Measurements from ENCODE around the gene FKBP5. TPM values are rescaled to one million over a fixed set of nuclear protein-coding genes. Genes with fewer than 3 reads are reported as not detected.

FKBP5 gene
- total RNA-seq, 1 experiment from 2014 or later, result 33.9 TPM

DNA sequence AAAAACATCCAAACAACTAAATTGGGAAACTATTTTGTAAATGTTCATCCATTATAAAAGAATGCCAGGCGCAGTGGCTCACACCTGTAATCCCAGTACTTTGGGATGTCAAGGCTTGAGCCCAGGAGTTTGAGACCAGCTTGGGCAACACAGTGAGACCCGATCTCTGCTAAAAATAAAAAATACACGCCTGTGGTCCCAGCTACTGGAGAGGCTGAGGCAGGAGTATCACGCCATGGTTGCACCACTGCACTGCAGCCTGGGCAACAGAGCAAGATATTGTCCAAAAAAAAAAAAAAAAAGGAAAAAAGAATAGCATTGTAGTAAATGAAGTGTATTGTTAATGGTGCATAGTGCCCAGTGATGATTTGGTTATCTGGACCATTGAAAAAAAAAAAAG is 38.7 kb downstream of the FKBP5 start:
- no CpG with 5 or more reads among the region's 4 CpGs for WGBS (ENCODE audit: extremely low coverage, insufficient read length, low lambda C conversion rate)
- Histone ChIP-seq H3K27ac (ENCODE audit: insufficient read length, low read depth, low read length) (no peak overlapping the region), H3T11ph (ENCODE audit: low read length) (no peak overlapping the region), H3K4me1 (ENCODE audit: insufficient read depth, low read length) (no peaks in the 10 kb centered on the region), H3K9me3 (ENCODE audit: control insufficient read depth, low read depth, low read length) (no peaks in the 10 kb centered on the region), H2BK12ac (ENCODE audit: insufficient read length, low read depth, low read length) (no peak overlapping the region), H4K20me1 (ENCODE audit: control insufficient read depth, insufficient read depth, insufficient read length) (no peaks in the 10 kb centered on the region), H3K56ac (ENCODE audit: insufficient read length, low read depth, low read length) (no peak overlapping the region), H3K27me3 (ENCODE audit: insufficient read depth, low read length) (no peaks in the 10 kb centered on the region), H3K9ac (ENCODE audit: extremely low read depth, insufficient read length, low read length) (no peak overlapping the region), H4K91ac (ENCODE audit: insufficient read length, low read depth, low read length) (no peak overlapping the region), H3K79me1 (ENCODE audit: insufficient read depth, low read depth, low read length, poor library complexity, severe bottlenecking) (peaks cover 3% of the 10 kb centered on the region), H3K79me2 (ENCODE audit: insufficient read depth, low read length) (no peaks in the 10 kb centered on the region), H4K8ac (replicated peaks; ENCODE audit: insufficient read length, low read depth, low read length) (no peak overlapping the region), H3K4me2 (ENCODE audit: insufficient read depth, insufficient read length, low read length) (no peak overlapping the region), H2BK5ac (ENCODE audit: insufficient read length, low read length) (no peak overlapping the region), H3K18ac (ENCODE audit: insufficient read length, low read depth, low read length) (no peak overlapping the region), H2BK20ac (ENCODE audit: low read depth, low read length, poor library complexity, severe bottlenecking) (no peak overlapping the region), H3K4ac (ENCODE audit: low read depth, low read length) (no peak overlapping the region), H3K14ac (ENCODE audit: insufficient read depth, low read length) (no peak overlapping the region), H2BK120ac (ENCODE audit: low read depth, low read length, poor library complexity, severe bottlenecking) (no peak overlapping the region), H4K5ac (ENCODE audit: insufficient read length, low read depth, low read length) (no peak overlapping the region), H3K23me2 (ENCODE audit: insufficient read length, low read depth, low read length, poor library complexity, severe bottlenecking) (no peaks in the 10 kb centered on the region), H2AK5ac (ENCODE audit: insufficient read length, low read length) (no peak overlapping the region), H2BK15ac (ENCODE audit: low read depth, low read length) (no peak overlapping the region), H2AFZ (ENCODE audit: low read length) (no peak overlapping the region), H3K23ac (ENCODE audit: insufficient read length, low read depth, low read length) (no peak overlapping the region)
- H3K27me3 Mint-ChIP-seq (ENCODE audit: low read depth), result no peaks in the 10 kb centered on the region
- no peak overlapping the region for H3K27ac Mint-ChIP-seq
- no peak for DNase-seq
- H3K4me3 Mint-ChIP-seq, result no peak overlapping the region
- H3K4me1 Mint-ChIP-seq, result peaks cover 23 to 37% of the 10 kb centered on the region in 2 experiments
- peaks cover 0 to 3% of the 10 kb centered on the region in 2 experiments; a peak in 1 of 5 replicates for H3K9me3 Mint-ChIP-seq
- peaks cover 0 to 9% (median 6%) of the 10 kb centered on the region in 3 experiments; a peak in 3 of 7 replicates for H3K36me3 Mint-ChIP-seq (ENCODE audit: insufficient read depth in 1 of 3, low read depth in 3 of 3)
- TF ChIP-seq, protein P1, sequence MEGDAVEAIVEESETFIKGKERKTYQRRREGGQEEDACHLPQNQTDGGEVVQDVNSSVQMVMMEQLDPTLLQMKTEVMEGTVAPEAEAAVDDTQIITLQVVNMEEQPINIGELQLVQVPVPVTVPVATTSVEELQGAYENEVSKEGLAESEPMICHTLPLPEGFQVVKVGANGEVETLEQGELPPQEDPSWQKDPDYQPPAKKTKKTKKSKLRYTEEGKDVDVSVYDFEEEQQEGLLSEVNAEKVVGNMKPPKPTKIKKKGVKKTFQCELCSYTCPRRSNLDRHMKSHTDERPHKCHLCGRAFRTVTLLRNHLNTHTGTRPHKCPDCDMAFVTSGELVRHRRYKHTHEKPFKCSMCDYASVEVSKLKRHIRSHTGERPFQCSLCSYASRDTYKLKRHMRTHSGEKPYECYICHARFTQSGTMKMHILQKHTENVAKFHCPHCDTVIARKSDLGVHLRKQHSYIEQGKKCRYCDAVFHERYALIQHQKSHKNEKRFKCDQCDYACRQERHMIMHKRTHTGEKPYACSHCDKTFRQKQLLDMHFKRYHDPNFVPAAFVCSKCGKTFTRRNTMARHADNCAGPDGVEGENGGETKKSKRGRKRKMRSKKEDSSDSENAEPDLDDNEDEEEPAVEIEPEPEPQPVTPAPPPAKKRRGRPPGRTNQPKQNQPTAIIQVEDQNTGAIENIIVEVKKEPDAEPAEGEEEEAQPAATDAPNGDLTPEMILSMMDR (conservative IDR thresholded peaks at IDR 0.05), result no peak
